Stimulated activated naive CD8-positive, alpha-beta T cell treated with anti-CD3 and anti-CD28 coated beads, Interleukin-15, Interleukin-2, amounts not matched to agents 100 ng/mL and 50 ng/mL, for 24 hours (primary cell): ENCODE measurements around the gene CYP4F12.
"Not testable (repeated sequence)": the region's sequence is repeated elsewhere in the genome, so short reads cannot be mapped to it uniquely, and the experiment has no call there.

Experiments
- H3K27ac Mint-ChIP-seq: one replicate; pipeline ENCODE4 v1.8.0; 2021; ENCODE audit warnings: mild to moderate bottlenecking, mixed read lengths
- H3K27me3 Mint-ChIP-seq: one replicate; pipeline ENCODE4 v1.8.0; 2021; ENCODE audit warnings: mixed read lengths
- H3K36me3 Mint-ChIP-seq: one replicate; pipeline ENCODE4 v1.8.0; 2021; ENCODE audit warnings: low read depth, mixed read lengths
- H3K4me1 Mint-ChIP-seq: one replicate; pipeline ENCODE4 v1.8.0; 2021; ENCODE audit warnings: low read depth, mixed read lengths
- H3K4me3 Mint-ChIP-seq: one replicate; pipeline ENCODE4 v1.8.0; 2021; ENCODE audit warnings: mild to moderate bottlenecking, mixed read lengths
- H3K9me3 Mint-ChIP-seq: one replicate; pipeline ENCODE4 v1.8.0; 2021; ENCODE audit warnings: mixed read lengths

CYP4F12 gene

DNA sequence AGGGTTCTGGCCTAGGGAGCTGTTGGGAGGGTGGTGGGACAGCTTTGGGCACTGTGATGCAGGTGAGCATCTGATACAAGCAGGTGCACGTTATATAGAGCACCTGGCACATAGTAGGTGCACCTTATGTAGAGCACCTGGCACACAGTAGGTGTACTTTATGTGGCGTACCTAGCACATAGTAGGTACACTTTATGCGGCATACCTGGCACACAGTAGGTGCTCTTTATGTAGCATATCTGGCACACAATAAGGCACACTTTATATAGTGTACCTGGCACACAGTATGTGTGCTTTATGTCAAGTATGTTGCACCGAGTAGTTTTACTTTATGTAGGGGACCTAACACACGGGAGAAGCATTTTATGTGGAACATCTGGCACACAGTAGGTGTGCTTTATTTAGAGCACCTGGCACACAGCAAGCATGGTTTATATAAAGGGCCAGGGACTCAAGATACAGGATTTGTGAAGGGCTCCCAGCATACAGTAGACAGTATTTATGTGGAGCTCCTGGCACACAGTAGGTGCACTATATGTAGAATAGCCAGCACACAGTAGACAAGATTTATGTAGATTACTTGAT lies 1.6 kb upstream of the CYP4F12 start:
- H3K36me3 Mint-ChIP-seq: no peaks in the 10 kb centered on the region
- H3K4me3 Mint-ChIP-seq: no peak overlapping the region
- H3K9me3 Mint-ChIP-seq: peaks cover 5% of the 10 kb centered on the region
- peaks cover 17% of the 10 kb centered on the region for H3K4me1 Mint-ChIP-seq
- H3K27me3 Mint-ChIP-seq: peaks cover 6% of the 10 kb centered on the region
- H3K27ac Mint-ChIP-seq: no peak overlapping the region

DNA sequence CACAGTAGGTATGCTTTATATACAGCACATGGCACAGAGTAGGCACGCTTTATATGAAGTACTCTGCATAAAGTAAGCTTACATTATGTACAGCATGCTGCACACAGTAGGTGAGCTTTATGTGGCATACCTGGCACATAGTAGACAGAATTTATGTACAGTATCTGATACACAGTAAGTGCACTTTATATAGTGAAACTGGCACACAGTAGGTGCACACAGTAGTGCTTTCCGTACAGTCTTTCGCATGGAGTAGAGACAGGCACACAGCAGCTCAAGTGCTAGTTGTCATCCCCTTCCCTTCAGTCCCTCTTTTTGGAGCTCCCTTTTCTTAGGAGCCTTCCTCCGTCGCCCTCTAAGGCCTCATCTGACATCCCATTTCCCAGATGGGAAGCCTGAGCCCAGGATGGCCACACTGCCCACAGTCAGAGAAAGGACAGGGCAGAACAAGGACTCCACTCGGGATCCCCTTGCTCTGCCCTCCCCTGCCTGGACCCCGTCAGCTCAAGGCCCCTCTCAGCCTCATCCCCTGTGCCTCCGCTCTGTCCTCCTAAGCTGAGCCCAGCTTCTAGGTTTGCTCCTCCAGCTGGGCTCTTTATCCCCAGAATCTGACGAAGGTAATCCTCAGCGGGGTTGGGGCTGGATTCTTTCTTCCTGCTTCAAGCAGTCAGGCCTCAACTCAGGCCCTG lies 852 bp upstream of the CYP4F12 start:
- Mint-ChIP-seq H3K9me3 (peaks cover 9% of the 10 kb centered on the region), H3K27me3 (peaks cover 6% of the 10 kb centered on the region), H3K27ac (no peak overlapping the region), H3K36me3 (no peaks in the 10 kb centered on the region), H3K4me1 (peaks cover 17% of the 10 kb centered on the region), H3K4me3 (no peak overlapping the region)

DNA sequence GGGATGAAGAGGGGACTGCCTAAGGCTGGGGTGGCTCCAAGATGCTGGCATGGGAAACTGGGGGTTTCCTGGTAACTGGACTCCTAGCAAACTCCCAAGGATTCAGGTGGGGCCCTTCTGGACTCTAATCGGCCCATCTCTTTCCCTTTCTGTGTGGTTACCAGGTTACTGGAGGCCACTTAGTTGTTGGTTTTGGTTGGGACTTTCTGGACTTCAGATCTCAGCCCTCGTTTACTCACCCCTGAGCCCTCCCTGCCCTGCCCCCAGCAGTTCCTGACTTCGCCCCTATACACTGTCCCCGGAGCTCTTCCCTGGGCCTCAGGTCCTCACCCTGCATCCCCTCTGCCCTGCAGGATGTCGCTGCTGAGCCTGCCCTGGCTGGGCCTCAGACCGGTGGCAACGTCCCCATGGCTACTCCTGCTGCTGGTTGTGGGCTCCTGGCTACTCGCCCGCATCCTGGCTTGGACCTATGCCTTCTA lies 328 bp downstream of the CYP4F12 start:
- peaks cover 13% of the 10 kb centered on the region for H3K9me3 Mint-ChIP-seq
- H3K27ac Mint-ChIP-seq: no peak overlapping the region
- peaks cover 4% of the 10 kb centered on the region for H3K36me3 Mint-ChIP-seq
- H3K4me1 Mint-ChIP-seq: peaks cover 17% of the 10 kb centered on the region
- H3K27me3 Mint-ChIP-seq: peaks cover 6% of the 10 kb centered on the region
- H3K4me3 Mint-ChIP-seq: no peak overlapping the region

DNA sequence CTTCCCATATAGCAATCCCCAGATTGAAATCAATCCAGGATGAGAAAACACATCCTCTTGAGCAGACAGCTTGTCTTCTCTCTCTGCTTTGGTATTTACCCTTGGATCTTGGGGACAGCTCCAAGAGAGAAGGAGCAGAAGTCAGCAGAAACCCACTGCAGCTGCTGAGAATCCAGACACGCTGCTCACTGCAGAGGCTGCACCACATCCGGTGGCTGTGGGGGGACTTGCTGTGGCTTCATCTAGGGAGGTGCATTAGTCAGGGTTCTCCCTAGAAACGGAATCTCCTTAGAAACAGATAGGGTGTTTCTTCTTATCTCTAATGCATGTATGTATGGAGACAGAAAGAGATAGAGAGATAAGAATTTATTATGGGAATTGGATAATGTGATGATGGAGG lies 2.7 kb downstream of the CYP4F12 start:
- Mint-ChIP-seq H3K9me3 (peaks cover 13% of the 10 kb centered on the region), H3K4me3 (no peak overlapping the region), H3K27ac (no peak overlapping the region), H3K4me1 (peaks cover 17% of the 10 kb centered on the region), H3K27me3 (no peaks in the 10 kb centered on the region), H3K36me3 (peaks cover 4% of the 10 kb centered on the region)

DNA sequence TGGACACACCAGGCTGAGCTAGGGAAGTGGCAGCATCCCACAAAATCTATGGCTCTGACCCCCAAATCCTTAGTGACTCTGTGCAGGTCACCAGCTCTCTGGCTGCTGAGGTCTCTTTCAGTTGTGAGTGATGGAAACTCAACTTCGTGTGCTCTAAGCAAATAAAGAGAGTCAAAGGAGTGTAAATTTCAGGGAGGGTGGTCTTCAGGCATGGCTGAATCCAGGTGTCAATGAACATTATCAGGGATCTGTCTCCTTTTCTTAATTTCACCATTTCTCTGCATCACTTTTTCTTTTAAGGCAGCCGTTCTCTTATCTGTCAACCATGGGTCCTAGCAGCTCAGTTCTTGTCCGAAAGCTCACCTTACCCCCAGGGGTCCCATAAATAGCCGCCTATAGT lies 6.2 kb downstream of the CYP4F12 start:
- peaks cover 13% of the 10 kb centered on the region for H3K9me3 Mint-ChIP-seq
- H3K36me3 Mint-ChIP-seq: peaks cover 4% of the 10 kb centered on the region
- H3K27me3 Mint-ChIP-seq: peaks cover 12% of the 10 kb centered on the region
- no peak overlapping the region for H3K4me3 Mint-ChIP-seq
- no peak overlapping the region for H3K27ac Mint-ChIP-seq
- peaks cover 4% of the 10 kb centered on the region for H3K4me1 Mint-ChIP-seq

DNA sequence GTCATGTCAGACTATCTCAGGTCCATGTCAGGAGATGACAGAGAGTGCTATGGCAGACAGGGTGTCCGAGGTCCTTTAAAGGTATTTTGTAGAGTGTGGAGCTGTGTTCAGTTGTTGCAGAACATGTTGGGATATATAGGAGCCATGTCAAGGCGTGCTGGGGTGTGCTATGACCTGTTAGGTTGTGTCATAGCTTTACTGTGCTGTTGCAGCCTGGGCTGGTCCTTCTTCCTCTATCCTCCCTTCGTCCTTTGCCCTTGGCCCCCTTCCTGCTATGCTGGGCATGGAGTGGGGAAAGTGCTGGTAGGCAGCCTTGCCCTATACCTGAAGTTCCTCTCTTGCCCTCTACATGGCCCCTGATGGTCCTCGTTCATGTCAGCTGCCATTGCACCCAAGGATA lies 7.0 kb downstream of the CYP4F12 start:
- H3K27ac Mint-ChIP-seq, H3K36me3 Mint-ChIP-seq, H3K9me3 Mint-ChIP-seq, H3K4me3 Mint-ChIP-seq, H3K4me1 Mint-ChIP-seq: not testable (repeated sequence)
- H3K27me3 Mint-ChIP-seq: peaks cover 16% of the 10 kb centered on the region

DNA sequence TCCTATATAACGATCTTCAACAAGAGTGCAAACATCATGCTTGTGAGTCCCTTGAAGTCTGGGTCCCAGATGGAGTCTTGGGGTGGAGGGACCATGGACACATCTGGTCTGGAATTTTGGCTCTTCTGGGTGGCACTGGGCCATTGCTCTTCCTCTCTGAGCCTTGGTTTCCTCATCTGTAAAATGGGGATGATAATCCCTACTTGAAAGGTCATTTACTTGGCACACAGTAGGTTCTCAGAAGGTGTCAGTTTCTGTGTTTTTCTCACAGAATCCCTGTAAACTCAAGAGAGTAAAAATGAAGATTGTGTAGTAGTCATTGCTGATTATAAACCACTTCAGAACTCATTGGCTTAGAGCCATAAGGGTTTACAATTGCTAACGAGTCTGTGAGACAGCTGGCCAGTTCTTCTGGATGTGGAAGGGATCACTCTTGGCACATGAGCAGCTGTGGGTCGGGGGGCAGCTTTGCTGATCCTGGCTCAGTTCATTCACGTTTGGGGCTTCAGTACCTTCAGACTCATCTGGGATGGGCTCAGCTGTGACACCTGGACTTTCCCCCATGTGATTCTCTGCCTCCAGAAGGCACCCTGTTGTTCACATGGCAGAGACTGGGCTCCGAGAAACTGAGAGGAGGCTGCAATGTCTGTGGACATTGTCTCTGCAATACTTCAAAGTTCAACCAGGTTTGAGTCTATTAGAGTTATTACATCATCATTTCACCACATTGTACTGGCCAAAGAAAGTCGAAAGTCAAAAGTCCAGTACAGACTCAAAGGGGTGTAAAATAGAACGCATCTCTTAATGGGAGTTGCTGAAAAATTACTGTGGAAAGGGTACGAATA lies 7.8 kb downstream of the CYP4F12 start:
- no peak overlapping the region for H3K27ac Mint-ChIP-seq
- no peaks in the 10 kb centered on the region for H3K4me1 Mint-ChIP-seq
- no peak overlapping the region for H3K4me3 Mint-ChIP-seq
- H3K27me3 Mint-ChIP-seq: peaks cover 19% of the 10 kb centered on the region
- peaks cover 4% of the 10 kb centered on the region for H3K36me3 Mint-ChIP-seq
- peaks cover 8% of the 10 kb centered on the region for H3K9me3 Mint-ChIP-seq

DNA sequence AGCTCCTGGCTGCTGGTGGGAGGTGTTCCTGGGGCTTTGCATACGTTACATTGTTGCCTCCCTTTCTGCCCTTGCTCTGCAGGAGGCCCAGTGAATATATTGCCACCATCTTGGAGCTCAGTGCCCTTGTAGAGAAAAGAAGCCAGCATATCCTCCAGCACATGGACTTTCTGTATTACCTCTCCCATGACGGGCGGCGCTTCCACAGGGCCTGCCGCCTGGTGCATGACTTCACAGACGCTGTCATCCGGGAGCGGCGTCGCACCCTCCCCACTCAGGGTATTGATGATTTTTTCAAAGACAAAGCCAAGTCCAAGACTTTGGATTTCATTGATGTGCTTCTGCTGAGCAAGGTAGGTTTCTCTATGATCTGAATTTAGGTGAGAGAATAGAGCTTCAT lies 10.5 kb downstream of the CYP4F12 start:
- Mint-ChIP-seq H3K27ac (no peak overlapping the region), H3K27me3 (peaks cover 27% of the 10 kb centered on the region), H3K4me3 (no peak overlapping the region), H3K36me3 (no peaks in the 10 kb centered on the region), H3K9me3 (no peaks in the 10 kb centered on the region), H3K4me1 (no peaks in the 10 kb centered on the region)

DNA sequence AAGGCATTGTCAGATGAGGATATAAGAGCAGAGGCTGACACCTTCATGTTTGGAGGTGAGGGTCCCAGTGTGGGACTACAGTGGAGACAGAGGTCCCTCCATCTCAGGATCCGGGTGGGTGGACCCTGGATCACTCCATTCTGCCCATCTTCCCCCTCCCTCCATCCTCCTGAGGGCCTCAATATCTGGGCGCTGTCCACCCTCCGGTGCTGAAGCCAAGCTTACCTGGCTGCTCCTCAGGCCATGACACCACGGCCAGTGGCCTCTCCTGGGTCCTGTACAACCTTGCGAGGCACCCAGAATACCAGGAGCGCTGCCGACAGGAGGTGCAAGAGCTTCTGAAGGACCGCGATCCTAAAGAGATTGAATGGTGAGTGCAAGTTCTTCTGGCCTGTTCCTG lies 11.9 kb downstream of the CYP4F12 start:
- Mint-ChIP-seq H3K27me3 (peaks cover 27% of the 10 kb centered on the region), H3K4me1 (no peaks in the 10 kb centered on the region), H3K36me3 (no peaks in the 10 kb centered on the region), H3K9me3 (no peaks in the 10 kb centered on the region), H3K4me3 (no peak overlapping the region), H3K27ac (no peak overlapping the region)

DNA sequence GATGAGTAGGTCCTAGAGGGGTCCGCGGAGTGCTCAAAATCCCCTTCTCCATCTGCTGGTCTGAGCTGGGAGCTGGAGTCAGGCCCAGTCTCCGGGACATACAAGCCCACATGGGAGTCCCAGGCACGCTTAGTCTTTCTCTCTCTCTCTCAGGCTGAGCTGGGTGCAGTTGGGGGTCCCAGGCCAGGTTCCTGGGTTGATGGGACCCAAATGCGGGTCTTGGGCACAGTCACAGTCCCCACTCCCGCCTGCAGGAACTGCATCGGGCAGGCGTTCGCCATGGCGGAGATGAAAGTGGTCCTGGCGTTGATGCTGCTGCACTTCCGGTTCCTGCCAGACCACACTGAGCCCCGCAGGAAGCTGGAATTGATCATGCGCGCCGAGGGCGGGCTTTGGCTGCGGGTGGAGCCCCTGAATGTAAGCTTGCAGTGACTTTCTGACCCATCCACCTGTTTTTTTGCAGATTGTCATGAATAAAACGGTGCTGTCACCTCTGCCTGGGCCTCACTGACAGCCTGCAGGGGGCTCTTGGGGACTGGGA lies 23.8 kb downstream of the CYP4F12 start:
- peaks cover 45% of the 10 kb centered on the region for H3K27me3 Mint-ChIP-seq
- H3K9me3 Mint-ChIP-seq: no peaks in the 10 kb centered on the region
- H3K4me3 Mint-ChIP-seq: no peak overlapping the region
- H3K36me3 Mint-ChIP-seq: no peaks in the 10 kb centered on the region
- H3K27ac Mint-ChIP-seq: no peak overlapping the region
- no peaks in the 10 kb centered on the region for H3K4me1 Mint-ChIP-seq

DNA sequence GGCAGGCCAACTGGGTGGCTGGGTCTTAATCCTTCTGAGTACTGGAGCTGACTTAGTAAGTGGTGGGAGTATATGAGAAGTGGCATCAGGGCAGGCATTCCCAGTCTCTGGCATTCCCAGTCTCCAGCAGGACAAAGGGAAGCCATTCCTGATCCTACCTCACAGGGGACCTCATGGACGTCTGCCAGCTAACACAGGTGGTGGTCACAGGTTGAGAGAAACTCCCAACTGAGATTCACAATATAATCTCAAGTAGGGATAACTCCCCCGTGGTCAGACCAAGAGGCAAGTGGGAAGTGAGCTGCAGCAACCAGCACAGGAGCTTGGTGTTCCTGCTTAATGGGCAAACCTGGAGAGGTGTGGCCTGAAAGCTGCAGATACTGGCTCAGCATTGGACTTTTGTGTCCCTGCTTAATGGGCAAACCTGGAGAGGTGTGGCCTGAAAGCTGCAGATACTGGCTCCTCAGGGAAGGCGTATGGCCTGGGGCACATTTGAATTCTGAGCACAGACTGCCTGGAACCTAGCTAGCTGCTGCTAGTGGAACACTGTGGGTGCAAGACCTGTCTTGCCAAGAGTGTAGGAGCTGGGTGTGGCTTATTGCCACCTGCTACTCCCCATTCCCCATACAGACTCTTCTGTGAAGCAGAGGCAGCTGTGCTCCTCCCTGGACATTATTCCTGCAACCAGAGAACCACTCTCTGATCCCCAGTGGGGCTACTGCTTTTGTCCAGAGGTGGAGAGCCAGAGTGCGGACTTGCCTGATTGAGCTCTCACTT lies 29.1 kb downstream of the CYP4F12 start:
- H3K36me3 Mint-ChIP-seq: no peaks in the 10 kb centered on the region
- H3K27me3 Mint-ChIP-seq: peaks cover 46% of the 10 kb centered on the region
- H3K27ac Mint-ChIP-seq: no peak overlapping the region

DNA sequence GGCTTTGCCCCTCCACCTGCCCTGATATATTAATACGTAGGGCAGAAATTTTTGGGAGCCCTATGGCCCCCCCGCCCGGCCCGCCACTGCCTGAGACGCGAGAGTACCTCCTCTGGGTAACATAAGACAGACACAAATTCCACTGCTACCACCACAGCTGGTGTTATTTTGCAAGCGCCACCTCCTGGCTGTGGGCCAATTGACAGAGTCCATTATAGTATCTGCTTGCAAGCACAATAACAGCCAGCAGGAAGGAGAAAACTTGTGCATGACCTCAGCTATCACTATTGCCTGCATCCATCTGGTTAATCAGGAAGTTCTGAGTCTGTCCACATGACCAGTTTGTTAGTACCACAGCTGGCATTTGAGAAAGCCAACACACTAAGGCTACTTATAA lies 29.6 kb downstream of the CYP4F12 start:
- Mint-ChIP-seq H3K36me3 (no peaks in the 10 kb centered on the region), H3K27me3 (peaks cover 40% of the 10 kb centered on the region), H3K4me3 (no peak overlapping the region), H3K4me1 (no peaks in the 10 kb centered on the region), H3K9me3 (peaks cover 5% of the 10 kb centered on the region), H3K27ac (no peak overlapping the region)

More for the DNA sequence above, 29.1 kb downstream of the CYP4F12 start:
- no peak overlapping the region for H3K4me3 Mint-ChIP-seq
- peaks cover 5% of the 10 kb centered on the region for H3K9me3 Mint-ChIP-seq
- H3K4me1 Mint-ChIP-seq: no peaks in the 10 kb centered on the region

DNA sequence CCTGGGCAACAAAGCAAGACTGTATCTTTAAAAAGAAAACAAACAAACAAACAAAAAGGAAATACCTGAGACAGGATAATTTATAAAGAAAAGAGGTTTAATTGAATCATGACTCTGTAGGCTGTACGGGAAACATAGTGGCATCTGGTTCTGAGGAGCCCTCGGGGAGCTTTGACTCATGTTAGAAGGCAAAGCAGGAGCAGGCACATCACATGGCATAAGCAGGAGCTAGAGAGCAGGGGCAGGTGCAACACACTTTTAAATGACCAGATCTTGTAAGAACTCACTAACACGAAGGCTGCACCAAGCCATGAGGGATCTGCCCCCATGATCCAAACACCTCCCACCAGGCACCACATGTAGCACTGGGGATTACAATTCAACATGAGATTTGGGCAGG lies 41.8 kb downstream of the CYP4F12 start:
- Mint-ChIP-seq H3K4me1 (no peaks in the 10 kb centered on the region), H3K27ac (no peak overlapping the region), H3K27me3 (peaks cover 21% of the 10 kb centered on the region)

DNA sequence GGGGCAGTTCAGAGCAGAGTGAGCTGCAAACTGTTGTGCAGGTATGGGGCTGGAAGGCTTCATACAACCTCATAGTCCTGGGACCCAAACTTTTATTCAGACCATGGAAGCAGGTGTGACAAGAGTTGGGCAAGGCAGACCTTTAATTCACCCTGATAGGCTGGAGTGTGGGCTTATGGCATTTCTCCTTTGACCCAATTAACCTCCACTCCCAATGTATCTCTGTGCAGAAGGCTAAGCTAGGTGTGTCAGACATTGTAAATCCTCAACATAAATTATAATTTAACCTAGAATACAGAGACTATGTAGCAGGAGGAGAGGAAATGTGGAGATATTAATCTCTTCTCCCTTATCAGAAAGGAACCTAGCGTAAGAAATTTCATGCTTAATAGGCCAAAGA lies 42.8 kb downstream of the CYP4F12 start:
- Mint-ChIP-seq H3K4me3 (no peak overlapping the region), H3K36me3 (no peaks in the 10 kb centered on the region), H3K27ac (no peak overlapping the region), H3K27me3 (peaks cover 20% of the 10 kb centered on the region), H3K9me3 (no peaks in the 10 kb centered on the region), H3K4me1 (no peaks in the 10 kb centered on the region)

More for the DNA sequence above, 41.8 kb downstream of the CYP4F12 start:
- no peaks in the 10 kb centered on the region for H3K9me3 Mint-ChIP-seq
- no peaks in the 10 kb centered on the region for H3K36me3 Mint-ChIP-seq
- no peak overlapping the region for H3K4me3 Mint-ChIP-seq
